Peyer's patch (tissue), 4 donors: Measurements from ENCODE around the gene BIN2. TPM values are rescaled to one million over a fixed set of nuclear protein-coding genes. Genes with fewer than 3 reads are reported as not detected.
A peak's percentile ranks its signal among the peaks of the same experiment; 100 is the strongest.
"Not testable (repeated sequence)": the region's sequence is repeated elsewhere in the genome, so short reads cannot be mapped to it uniquely, and the experiment has no call there.

Experiments used
- DNase-seq, 3 donors: peaks; one replicate each; pipeline ENCODE4 v3.0.0-alpha.2; 2017 to 2019
- H3K27ac ChIP-seq, 4 donors: fragments of 200-600 bp; sonication (generic); one replicate each; pipeline ENCODE4 v1.5.1; 2016 to 2019
- H3K27me3 ChIP-seq, 2 donors: fragments of 200-600 bp; sonication (generic); one replicate each; pipeline ENCODE4 v1.5.1; 2019
- H3K36me3 ChIP-seq, 3 donors: fragments of 200-600 bp; sonication (generic); one replicate each; pipeline ENCODE4 v1.5.1; 2016 to 2019
- H3K4me1 ChIP-seq, 4 donors: fragments of 200-600 bp; sonication (generic); one replicate each; pipeline ENCODE4 v1.5.1; 2016 to 2019
- H3K4me3 ChIP-seq, 4 donors: fragments of 200-600 bp; sonication (generic); 1 replicate in 3 of 4; 2 replicates in 1 of 4; pipeline ENCODE4 v1.5.1; 2016 to 2019; ENCODE audit warnings: mild to moderate bottlenecking in 1 of 4
- H3K9me3 ChIP-seq, 4 donors: fragments of 200-600 bp; sonication (generic); one replicate each; pipeline ENCODE4 v1.5.1; 2016 to 2019; ENCODE audit warnings: mild to moderate bottlenecking in 1 of 4
- CTCF ChIP-seq, 6 experiments: fragments of 450-650 bp in 4 of 6; fragments of 200-600 bp in 2 of 6; sonication (generic) in 1 of 6; IDR thresholded peaks; one replicate each; pipeline ENCODE4 v1.5.1; 2017 to 2019; ENCODE audit warnings: antibody characterized with exemption in 6 of 6, mild to moderate bottlenecking in 3 of 6, moderate library complexity in 1 of 6
- POLR2A ChIP-seq, 2 donors: fragments of 450-650 bp; IDR thresholded peaks; one replicate each; pipeline ENCODE4 v1.5.1; 2017; ENCODE audit warnings: antibody characterized with exemption in 2 of 2, mild to moderate bottlenecking in 2 of 2, moderate library complexity in 2 of 2
- total RNA-seq, 4 donors: library from RNA; depleted of rRNA; stranded (reverse); fragments of >200 nt; gene quantifications; one replicate each; pipeline ENCODE4 v1.1.0, GENCODE V29; 2016

The BIN2 gene
- total RNA-seq, 4 donors from 2014 or later: 2.3 to 38.0 (median 5.6) TPM

DNA sequence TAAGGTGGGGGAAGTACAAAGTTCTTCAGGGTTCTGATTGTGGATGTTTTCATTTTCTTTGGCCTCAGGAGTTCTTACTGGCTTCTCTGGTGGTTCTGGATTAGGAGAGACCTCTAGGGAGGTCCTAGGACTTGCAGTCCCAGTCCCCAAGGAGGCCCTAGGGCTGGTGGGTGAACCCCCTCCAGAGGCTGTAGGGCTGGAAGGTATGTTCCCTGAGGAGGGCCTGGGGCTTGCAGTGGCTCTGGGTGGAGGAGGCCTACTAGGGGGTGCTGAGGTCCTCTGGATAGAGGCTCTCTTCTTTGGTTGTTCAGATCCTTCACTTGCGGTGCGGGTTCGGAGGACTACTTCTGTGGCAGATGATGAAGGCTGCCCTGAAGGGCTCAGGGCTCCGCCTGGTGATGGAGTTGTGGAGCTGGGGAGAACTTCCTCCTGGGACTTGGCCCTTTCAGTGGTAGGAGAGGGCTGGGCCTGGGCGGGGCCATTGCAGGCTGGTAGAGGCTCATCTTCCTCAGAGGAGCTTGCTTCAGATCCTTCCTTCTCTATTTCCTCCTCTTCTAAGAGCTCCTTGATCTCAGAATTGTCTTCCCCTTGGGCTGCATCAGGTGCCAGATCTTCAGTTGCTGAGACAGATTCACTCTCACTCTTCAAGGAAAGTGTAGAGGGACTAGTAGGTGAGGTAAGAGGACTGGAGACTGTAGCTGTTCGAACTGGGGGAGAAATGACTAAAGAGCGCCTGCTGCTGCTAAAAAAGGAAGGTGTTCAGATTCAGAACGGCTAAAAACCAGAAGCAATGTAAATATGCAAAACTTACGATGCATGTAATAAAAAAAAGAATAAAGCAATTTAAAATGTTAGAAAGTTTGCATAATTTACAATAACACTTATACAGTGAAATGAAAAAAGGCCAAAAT is 32.1 kb downstream of the BIN2 start:
- DNase-seq: peak; percentile 44 to 87 (median 86)
- not testable (repeated sequence) for H3K4me3 ChIP-seq, H3K4me1 ChIP-seq

GRCh38 chr12:51285843-51286242 is 38.1 kb downstream of the BIN2 start:
- TF ChIP-seq POLR2A (IDR thresholded peaks at IDR 0.05): no peak
- TF ChIP-seq CTCF (IDR thresholded peaks at IDR 0.05): no peak
- H3K36me3 ChIP-seq: no peaks in the 10 kb centered on the region

More for the DNA sequence above, 32.1 kb downstream of the BIN2 start:
- H3K36me3 ChIP-seq, H3K27me3 ChIP-seq, H3K9me3 ChIP-seq: not testable (repeated sequence)
- peak in 3 of 6 experiments; percentile 14 to 34 (median 25) for TF ChIP-seq CTCF (IDR thresholded peaks at IDR 0.05)
- H3K27ac ChIP-seq: peak overlapping the region in 1 of 4 donors; percentile 38

GRCh38 chr12:51281202-51281924 is 42.6 kb downstream of the BIN2 start:
- TF ChIP-seq CTCF (IDR thresholded peaks at IDR 0.05) (no peak), POLR2A (IDR thresholded peaks at IDR 0.05) (no peak)
- no peaks in the 10 kb centered on the region for H3K36me3 ChIP-seq
- H3K27me3 ChIP-seq: no peaks in the 10 kb centered on the region
- no peak overlapping the region for H3K4me3 ChIP-seq
- DNase-seq: no peak
- H3K9me3 ChIP-seq: no peaks in the 10 kb centered on the region
- H3K27ac ChIP-seq: no peak overlapping the region
- no peaks in the 10 kb centered on the region for H3K4me1 ChIP-seq

More at GRCh38 chr12:51285843-51286242, 38.1 kb downstream of the BIN2 start:
- Histone ChIP-seq H3K4me1 (no peaks in the 10 kb centered on the region), H3K9me3 (no peaks in the 10 kb centered on the region), H3K27me3 (no peaks in the 10 kb centered on the region), H3K27ac (no peak overlapping the region), H3K4me3 (no peak overlapping the region)
- no peak for DNase-seq

DNA sequence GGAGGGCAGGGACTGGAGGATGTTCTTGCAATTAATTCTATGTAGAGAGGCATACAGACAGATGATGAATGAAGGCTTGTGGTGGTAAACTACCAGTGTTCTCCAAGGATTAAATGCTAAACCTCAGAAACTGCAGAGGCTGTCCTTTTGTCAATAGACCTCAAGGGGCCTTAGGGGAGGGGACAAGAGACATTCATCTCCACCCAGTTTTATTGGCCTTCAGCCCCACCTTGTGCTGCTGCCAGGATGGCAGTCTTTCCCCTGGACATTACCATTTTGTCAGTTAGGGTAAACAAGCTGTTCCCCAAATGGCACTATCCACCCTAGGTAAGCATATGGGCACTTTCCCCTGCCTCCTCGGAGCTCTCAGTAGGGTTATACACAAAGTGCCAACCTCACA is 48.9 kb downstream of the BIN2 start:
- Histone ChIP-seq H3K9me3 (no peaks in the 10 kb centered on the region), H3K4me1 (peaks cover 0 to 8% (median 0%) of the 10 kb centered on the region in 4 donors), H3K27me3 (no peaks in the 10 kb centered on the region), H3K4me3 (no peak overlapping the region), H3K27ac (peak overlapping the region in 2 of 4 donors; percentile 19 to 30), H3K36me3 (no peaks in the 10 kb centered on the region)
- DNase-seq: peak in 1 of 3 donors; percentile 52
- TF ChIP-seq CTCF (IDR thresholded peaks at IDR 0.05) (no peak), POLR2A (IDR thresholded peaks at IDR 0.05) (no peak)

GRCh38 chr12:51272810-51273209 is 51.2 kb downstream of the BIN2 start:
- not testable (repeated sequence) for H3K27ac ChIP-seq, H3K27me3 ChIP-seq, H3K4me1 ChIP-seq, H3K9me3 ChIP-seq, H3K36me3 ChIP-seq, DNase-seq, H3K4me3 ChIP-seq
